Activated CD8-positive, alpha-beta T cell treated with anti-CD3 and anti-CD28 coated beads, Interleukin-2, amount 10 ng/mL, durations not matched to agents 7 days and 5 days (primary cell): ENCODE data around the gene OLFML1. TPM values are rescaled to one million over a fixed set of nuclear protein-coding genes. Genes with fewer than 3 reads are reported as not detected.

Source experiments
- ATAC-seq: fragments of 150-1000 bp; cut with Tn5 transposase; one replicate; pipeline ENCODE4 v1.10.0; 2021; ENCODE audit warnings: moderate library complexity
- CTCF ChIA-PET: fragments of 350-600 bp; sonication (Branson Sonifier 250); formaldehyde crosslinking; loops from one replicate; lab custom pipeline; 2021; ENCODE audit warnings: antibody characterized with exemption; lab: Charles Lee
- POLR2A ChIA-PET: fragments of 350-600 bp; sonication (Branson Sonifier 250); formaldehyde crosslinking; loops from one replicate; lab custom pipeline; 2021; ENCODE audit warnings: antibody characterized with exemption; lab: Charles Lee
- DNase-seq: peaks from one replicate; pipeline ENCODE4 v3.0.0-alpha.2; 2020
- H3K27ac Mint-ChIP-seq: one replicate; pipeline ENCODE4 v1.8.0; 2021; ENCODE audit warnings: mild to moderate bottlenecking, mixed read lengths
- H3K27me3 Mint-ChIP-seq: one replicate; pipeline ENCODE4 v1.8.0; 2021; ENCODE audit warnings: low read depth, mixed read lengths
- H3K36me3 Mint-ChIP-seq: one replicate; pipeline ENCODE4 v1.8.0; 2021; ENCODE audit warnings: low read depth, mixed read lengths
- H3K4me1 Mint-ChIP-seq: one replicate; pipeline ENCODE4 v1.8.0; 2021; ENCODE audit warnings: low read depth, mixed read lengths
- H3K4me3 Mint-ChIP-seq: one replicate; pipeline ENCODE4 v1.8.0; 2021; ENCODE audit warnings: mild to moderate bottlenecking, mixed read lengths
- H3K9me3 Mint-ChIP-seq: one replicate; pipeline ENCODE4 v1.8.0; 2022; ENCODE audit warnings: mixed read lengths; ENCODE audit not compliant: insufficient read depth
- total RNA-seq, 2 experiments: library from RNA; stranded (reverse); gene quantifications; one replicate each; pipeline ENCODE4 v1.2.3, GENCODE V29; 2021

Gene OLFML1
- total RNA-seq, 2 experiments from 2014 or later = not detected

- DNase-seq (no peak), ATAC-seq (no peak)
- Mint-ChIP-seq H3K27me3 (no peaks in the 10 kb centered on the region), H3K9me3 (no peaks in the 10 kb centered on the region), H3K36me3 (no peaks in the 10 kb centered on the region), H3K4me1 (no peaks in the 10 kb centered on the region), H3K4me3 (no peak overlapping the region), H3K27ac (no peak overlapping the region)
- CTCF ChIA-PET = no interaction called here
- POLR2A ChIA-PET = no interaction called here
Observed at GRCh38 chr11:7449841-7450214, 35.5 kb upstream of the OLFML1 start.

- Mint-ChIP-seq H3K4me3 (no peak overlapping the region), H3K4me1 (no peaks in the 10 kb centered on the region), H3K9me3 (no peaks in the 10 kb centered on the region), H3K27ac (no peak overlapping the region), H3K36me3 (no peaks in the 10 kb centered on the region), H3K27me3 (no peaks in the 10 kb centered on the region)
- CTCF ChIA-PET = interaction anchor here (1.1 to 1.6 kb wide), 2 partner anchors 8 to 15 kb away, joined by 3 to 4 read pairs; no protein-coding TSS in a partner anchor
- POLR2A ChIA-PET = no interaction called here
- DNase-seq (no peak), ATAC-seq (no peak)
Observed at GRCh38 chr11:7450836-7451235, 34.5 kb upstream of the OLFML1 start.

- no peaks in the 10 kb centered on the region for H3K9me3 Mint-ChIP-seq
- H3K36me3 Mint-ChIP-seq = no peaks in the 10 kb centered on the region
- no peaks in the 10 kb centered on the region for H3K4me1 Mint-ChIP-seq
- ChIA-PET CTCF (interaction anchor here (1.1 to 1.6 kb wide), 2 partner anchors 9 to 15 kb away, joined by 3 to 4 read pairs; no protein-coding TSS in a partner anchor), POLR2A (no interaction called here)
- no peak for DNase-seq
- no peak overlapping the region for H3K4me3 Mint-ChIP-seq
- no peak for ATAC-seq
- H3K27ac Mint-ChIP-seq = no peak overlapping the region
- no peaks in the 10 kb centered on the region for H3K27me3 Mint-ChIP-seq
Observed at GRCh38 chr11:7451520-7451919, 33.8 kb upstream of the OLFML1 start.

GRCh38 chr11:7451952-7452494 is 33.3 kb upstream of the OLFML1 start:
- no peak overlapping the region for H3K4me3 Mint-ChIP-seq
- H3K4me1 Mint-ChIP-seq = no peaks in the 10 kb centered on the region
- POLR2A ChIA-PET = no interaction called here
- no peaks in the 10 kb centered on the region for H3K9me3 Mint-ChIP-seq
- H3K27me3 Mint-ChIP-seq = no peaks in the 10 kb centered on the region
- H3K27ac Mint-ChIP-seq = no peak overlapping the region
- no peak for ATAC-seq
- DNase-seq = no peak
- CTCF ChIA-PET = interaction anchor here (1.6 kb wide), 1 partner anchor 10 kb away, joined by 4 read pairs; no protein-coding TSS in a partner anchor
- no peaks in the 10 kb centered on the region for H3K36me3 Mint-ChIP-seq

- Mint-ChIP-seq H3K4me3 (no peak overlapping the region), H3K9me3 (no peaks in the 10 kb centered on the region), H3K36me3 (no peaks in the 10 kb centered on the region), H3K4me1 (no peaks in the 10 kb centered on the region), H3K27ac (no peak overlapping the region), H3K27me3 (no peaks in the 10 kb centered on the region)
- ChIA-PET CTCF (no interaction called here), POLR2A (no interaction called here)
- no peak for DNase-seq
- ATAC-seq = no peak
Observed at GRCh38 chr11:7454854-7455253, 30.5 kb upstream of the OLFML1 start.

- no peak overlapping the region for H3K4me3 Mint-ChIP-seq
- POLR2A ChIA-PET = no interaction called here
- CTCF ChIA-PET = no interaction called here
Observed at GRCh38 chr11:7457211-7457610, 28.1 kb upstream of the OLFML1 start.

GRCh38 chr11:7462706-7463105 is 22.6 kb upstream of the OLFML1 start:
- Mint-ChIP-seq H3K4me3 (no peak overlapping the region), H3K27ac (no peak overlapping the region), H3K4me1 (peaks cover 5% of the 10 kb centered on the region), H3K36me3 (no peaks in the 10 kb centered on the region), H3K9me3 (no peaks in the 10 kb centered on the region), H3K27me3 (no peaks in the 10 kb centered on the region)
- no peak for ATAC-seq
- POLR2A ChIA-PET = no interaction called here
- no peak for DNase-seq
- CTCF ChIA-PET = interaction anchor here (0.7 kb wide), 2 partner anchors 21 to 51 kb away, joined by 3 to 4 read pairs; partner anchors contain the start of gene PPFIBP2

More at GRCh38 chr11:7457211-7457610, 28.1 kb upstream of the OLFML1 start:
- Mint-ChIP-seq H3K27me3 (no peaks in the 10 kb centered on the region), H3K36me3 (no peaks in the 10 kb centered on the region), H3K27ac (no peak overlapping the region), H3K4me1 (peaks cover under 1% of the 10 kb centered on the region), H3K9me3 (no peaks in the 10 kb centered on the region)
- no peak for DNase-seq
- no peak for ATAC-seq

GRCh38 chr11:7467652-7468051 is 17.7 kb upstream of the OLFML1 start:
- no peak overlapping the region for H3K4me3 Mint-ChIP-seq
- POLR2A ChIA-PET = no interaction called here
- no peaks in the 10 kb centered on the region for H3K36me3 Mint-ChIP-seq
- DNase-seq = no peak
- H3K27me3 Mint-ChIP-seq = no peaks in the 10 kb centered on the region
- H3K9me3 Mint-ChIP-seq = no peaks in the 10 kb centered on the region
- no peak for ATAC-seq
- CTCF ChIA-PET = interaction anchor here (0.6 to 0.9 kb wide), 3 partner anchors 20 to 315 kb away, joined by 3 read pairs; partner anchors contain the start of gene PPFIBP2
- peaks cover 3% of the 10 kb centered on the region for H3K4me1 Mint-ChIP-seq
- H3K27ac Mint-ChIP-seq = no peak overlapping the region

GRCh38 chr11:7469351-7469865 is 15.9 kb upstream of the OLFML1 start:
- ATAC-seq (no peak), DNase-seq (no peak)
- H3K27me3 Mint-ChIP-seq = no peaks in the 10 kb centered on the region
- H3K9me3 Mint-ChIP-seq = no peaks in the 10 kb centered on the region
- ChIA-PET POLR2A (no interaction called here), CTCF (no interaction called here)
- H3K27ac Mint-ChIP-seq = no peak overlapping the region
- no peaks in the 10 kb centered on the region for H3K36me3 Mint-ChIP-seq
- no peak overlapping the region for H3K4me3 Mint-ChIP-seq
- H3K4me1 Mint-ChIP-seq = no peaks in the 10 kb centered on the region

- Mint-ChIP-seq H3K27ac (no peak overlapping the region), H3K27me3 (no peaks in the 10 kb centered on the region), H3K4me1 (no peaks in the 10 kb centered on the region), H3K36me3 (no peaks in the 10 kb centered on the region), H3K9me3 (no peaks in the 10 kb centered on the region), H3K4me3 (no peak overlapping the region)
- ATAC-seq (no peak), DNase-seq (no peak)
- ChIA-PET CTCF (interaction anchor here (1.8 kb wide), 1 partner anchor 27 kb away, joined by 4 read pairs; no protein-coding TSS in a partner anchor), POLR2A (no interaction called here)
Observed at GRCh38 chr11:7471071-7471470, 14.2 kb upstream of the OLFML1 start.

GRCh38 chr11:7473717-7474116 is 11.6 kb upstream of the OLFML1 start:
- H3K4me3 Mint-ChIP-seq = no peak overlapping the region
- H3K36me3 Mint-ChIP-seq = no peaks in the 10 kb centered on the region
- no peak overlapping the region for H3K27ac Mint-ChIP-seq
- ChIA-PET CTCF (no interaction called here), POLR2A (no interaction called here)
- DNase-seq (no peak), ATAC-seq (no peak)
- H3K27me3 Mint-ChIP-seq = peaks cover 4% of the 10 kb centered on the region
- no peaks in the 10 kb centered on the region for H3K9me3 Mint-ChIP-seq
- H3K4me1 Mint-ChIP-seq = no peaks in the 10 kb centered on the region

GRCh38 chr11:7480113-7480512 is 5.2 kb upstream of the OLFML1 start:
- ChIA-PET CTCF (no interaction called here), POLR2A (no interaction called here)
- H3K9me3 Mint-ChIP-seq = no peaks in the 10 kb centered on the region
- H3K27me3 Mint-ChIP-seq = peaks cover 4% of the 10 kb centered on the region
- DNase-seq (no peak), ATAC-seq (no peak)
- H3K36me3 Mint-ChIP-seq = no peaks in the 10 kb centered on the region
- no peak overlapping the region for H3K4me3 Mint-ChIP-seq
- H3K4me1 Mint-ChIP-seq = no peaks in the 10 kb centered on the region
- H3K27ac Mint-ChIP-seq = no peak overlapping the region
